Measurements from ENCODE around the gene ROBO1. TPM values are rescaled to one million over a fixed set of nuclear protein-coding genes. Genes with fewer than 3 reads are reported as not detected.

ROBO1 gene
- total and polyA plus RNA-seq, 2 of the 13 experiments (the other 11 are each of a cell fraction or from before 2014, with no cell fraction given), result 52.2 to 71.0 TPM

GRCh38 chr3:78601249-78601648 is 1166.5 kb downstream of the ROBO1 start (continued):
- TF ChIP-seq SKIL (CRISPR knock-in tag; IDR thresholded peaks at IDR 0.05; ENCODE audit: borderline replicate concordance), result no peak
- TF ChIP-seq ETV6 (CRISPR knock-in tag; conservative IDR thresholded peaks at IDR 0.05), result no peak
- no peak for TF ChIP-seq SETDB1 (CRISPR knock-in tag; IDR thresholded peaks at IDR 0.05; ENCODE audit: borderline replicate concordance)
- TF ChIP-seq ZNF777 (CRISPR knock-in tag; IDR thresholded peaks at IDR 0.05), result no peak
- TF ChIP-seq DR1 (CRISPR knock-in tag; IDR thresholded peaks at IDR 0.05), result no peak
- no peak for TF ChIP-seq NRL (CRISPR knock-in tag; IDR thresholded peaks at IDR 0.05; ENCODE audit: borderline replicate concordance)
- TF ChIP-seq ZNF576 (CRISPR knock-in tag; IDR thresholded peaks at IDR 0.05), result no peak
- no peak for TF ChIP-seq SNAPC2 (CRISPR knock-in tag; IDR thresholded peaks at IDR 0.05)
- no peak for TF ChIP-seq ZNF546 (CRISPR knock-in tag; conservative IDR thresholded peaks at IDR 0.05)
- TF ChIP-seq POGK (CRISPR knock-in tag; conservative IDR thresholded peaks at IDR 0.05), result no peak
- TF ChIP-seq ZNF703 (CRISPR knock-in tag; IDR thresholded peaks at IDR 0.05; ENCODE audit: borderline replicate concordance), result no peak
